ENCODE measurements around the gene PPP5C.

DNA sequence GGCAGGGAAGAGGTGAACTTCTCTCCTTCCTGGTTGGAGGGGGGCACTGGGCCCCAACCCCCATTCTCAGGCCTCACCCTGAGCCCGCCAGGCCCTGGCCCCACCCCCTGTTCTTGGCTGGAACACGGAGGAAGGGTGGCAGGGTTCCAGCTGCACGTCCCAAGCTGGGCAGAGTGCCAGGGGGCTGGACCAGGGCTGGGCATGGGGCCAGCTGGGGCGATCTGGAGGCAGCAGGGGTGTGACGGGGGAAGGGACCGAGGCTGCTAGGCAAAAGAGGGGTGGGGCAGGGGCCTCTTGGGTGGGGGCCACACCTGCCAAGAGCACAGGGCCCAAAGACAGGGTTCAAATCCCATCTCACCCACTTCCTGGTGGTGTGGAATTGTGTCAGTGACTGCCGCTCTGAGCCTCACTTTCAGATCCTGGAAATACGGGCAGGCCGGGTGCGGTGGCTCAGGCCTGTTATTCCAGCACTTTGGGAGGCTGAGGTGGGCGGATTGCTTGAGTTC, 47.8 kb upstream of the PPP5C start:
- TF ChIP-seq, protein P1, sequence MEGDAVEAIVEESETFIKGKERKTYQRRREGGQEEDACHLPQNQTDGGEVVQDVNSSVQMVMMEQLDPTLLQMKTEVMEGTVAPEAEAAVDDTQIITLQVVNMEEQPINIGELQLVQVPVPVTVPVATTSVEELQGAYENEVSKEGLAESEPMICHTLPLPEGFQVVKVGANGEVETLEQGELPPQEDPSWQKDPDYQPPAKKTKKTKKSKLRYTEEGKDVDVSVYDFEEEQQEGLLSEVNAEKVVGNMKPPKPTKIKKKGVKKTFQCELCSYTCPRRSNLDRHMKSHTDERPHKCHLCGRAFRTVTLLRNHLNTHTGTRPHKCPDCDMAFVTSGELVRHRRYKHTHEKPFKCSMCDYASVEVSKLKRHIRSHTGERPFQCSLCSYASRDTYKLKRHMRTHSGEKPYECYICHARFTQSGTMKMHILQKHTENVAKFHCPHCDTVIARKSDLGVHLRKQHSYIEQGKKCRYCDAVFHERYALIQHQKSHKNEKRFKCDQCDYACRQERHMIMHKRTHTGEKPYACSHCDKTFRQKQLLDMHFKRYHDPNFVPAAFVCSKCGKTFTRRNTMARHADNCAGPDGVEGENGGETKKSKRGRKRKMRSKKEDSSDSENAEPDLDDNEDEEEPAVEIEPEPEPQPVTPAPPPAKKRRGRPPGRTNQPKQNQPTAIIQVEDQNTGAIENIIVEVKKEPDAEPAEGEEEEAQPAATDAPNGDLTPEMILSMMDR (IDR thresholded peaks at IDR 0.05) = no peak
- TF ChIP-seq POLR2A (IDR thresholded peaks at IDR 0.05) = peak in 1 of 4 donors; percentile 19
